HG03342 (cell line): ENCODE results near the gene VCP.

Experiments
- ATAC-seq: cut with Tn5 transposase; IDR thresholded peaks from one replicate; pipeline ENCODE4 v1.9.1; 2021; ENCODE audit warnings: mild to moderate bottlenecking, moderate library complexity; ENCODE audit not compliant: unreplicated experiment

The VCP gene

GRCh38 chr9:35072461-35073278 lies at the start of gene VCP:
VCP (minus strand) TSS chr9:35072625; CDS start chr9:35072353, 272 bp downstream.
- ATAC-seq = peak; percentile 83

DNA sequence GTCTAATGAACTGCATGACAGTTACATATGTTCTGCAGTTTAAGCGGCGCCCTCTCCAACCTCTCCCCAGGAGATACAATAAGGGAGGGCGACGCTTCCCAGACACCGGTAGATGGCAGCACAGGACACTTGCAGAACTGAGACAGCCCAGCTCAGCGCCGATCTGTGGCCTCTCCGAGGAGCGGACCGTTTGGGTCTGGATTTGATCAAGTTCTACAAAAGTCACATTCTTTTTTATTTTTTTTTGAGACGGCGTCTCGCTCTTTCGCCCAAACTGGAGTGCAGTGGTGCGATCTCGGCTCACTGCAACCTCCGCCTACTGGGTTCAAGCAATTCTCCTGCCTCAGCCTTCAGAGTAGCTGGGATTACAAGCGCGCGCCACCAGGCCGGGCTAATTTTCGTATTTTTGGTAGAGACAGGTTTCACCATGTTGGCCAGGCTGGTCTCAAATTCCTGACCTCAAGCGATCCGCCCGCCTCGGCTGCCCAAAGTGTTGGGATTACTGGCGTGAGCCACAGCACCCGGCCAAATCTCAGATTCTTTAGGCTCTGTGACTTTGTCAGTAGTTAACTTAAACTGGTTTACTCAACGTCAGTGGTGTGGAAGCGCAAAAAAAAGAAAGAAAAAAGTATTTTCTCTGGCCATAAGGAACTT lies 44.6 kb upstream of the VCP start:
- ATAC-seq = peak; percentile 46

GRCh38 chr9:35116539-35116897 lies 44.1 kb upstream of the VCP start:
- ATAC-seq = peak; percentile 0

DNA sequence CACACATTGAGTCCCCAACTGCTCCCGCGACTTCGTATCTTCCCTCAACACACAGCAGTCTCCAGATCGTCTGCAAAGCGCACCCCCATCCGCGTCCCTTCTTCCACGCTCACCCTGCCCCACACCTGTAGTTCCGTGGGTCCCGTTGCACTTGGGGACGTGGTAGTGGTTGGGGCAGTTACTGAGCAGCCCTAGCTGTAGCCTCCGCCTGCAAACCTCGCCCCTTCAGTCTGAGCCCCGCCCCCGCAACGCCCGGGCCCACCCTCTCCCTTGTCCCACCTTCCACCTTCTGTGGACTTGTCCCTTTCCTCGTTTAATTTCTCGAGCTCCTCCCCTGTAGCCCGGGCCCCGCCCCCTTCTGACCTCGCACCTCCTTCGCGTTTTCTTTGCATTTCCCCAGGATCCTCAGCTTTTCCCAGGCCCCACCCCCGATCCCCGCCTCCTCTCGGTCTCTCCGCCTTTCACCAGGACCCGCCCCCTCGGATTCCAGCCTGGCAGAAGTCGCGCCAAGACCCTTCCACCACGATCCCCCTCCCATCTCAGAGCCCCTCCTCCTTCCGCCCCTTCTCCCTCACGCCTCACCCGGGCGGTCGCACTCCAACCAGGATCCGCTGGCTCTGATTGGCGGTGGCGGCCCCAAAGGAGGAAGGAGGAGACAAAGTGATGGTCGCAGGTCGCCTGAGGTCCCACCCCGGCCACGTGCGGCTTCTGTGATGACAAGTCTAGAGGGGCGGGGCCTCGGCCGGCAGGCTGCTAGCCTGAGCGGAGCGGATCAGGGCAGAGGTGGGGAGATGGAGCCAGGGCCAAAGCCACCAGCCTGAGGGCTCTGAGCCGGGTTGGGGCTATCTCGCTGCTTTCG lies 43.5 kb upstream of the VCP start, which contains the start of gene ATOSB:
Gene ATOSB (minus strand): TSS at position 183 of the 859 bp plus-strand sequence. CDS start 7,588 bp downstream, outside the sequence.
- ATAC-seq = peak; percentile 54

GRCh38 chr9:35114840-35115628 lies 42.6 kb upstream of the VCP start:
- ATAC-seq = no peak

- ATAC-seq = peak; percentile 15
These were observed 41.9 kb upstream of the VCP start for GRCh38 chr9:35114113-35114839.

GRCh38 chr9:35112257-35113020 lies 40.0 kb upstream of the VCP start:
- no peak for ATAC-seq

GRCh38 chr9:35111001-35111933 lies 38.8 kb upstream of the VCP start:
- peak; percentile 71 for ATAC-seq

GRCh38 chr9:35110327-35110761 lies 37.9 kb upstream of the VCP start:
- ATAC-seq = no peak

DNA sequence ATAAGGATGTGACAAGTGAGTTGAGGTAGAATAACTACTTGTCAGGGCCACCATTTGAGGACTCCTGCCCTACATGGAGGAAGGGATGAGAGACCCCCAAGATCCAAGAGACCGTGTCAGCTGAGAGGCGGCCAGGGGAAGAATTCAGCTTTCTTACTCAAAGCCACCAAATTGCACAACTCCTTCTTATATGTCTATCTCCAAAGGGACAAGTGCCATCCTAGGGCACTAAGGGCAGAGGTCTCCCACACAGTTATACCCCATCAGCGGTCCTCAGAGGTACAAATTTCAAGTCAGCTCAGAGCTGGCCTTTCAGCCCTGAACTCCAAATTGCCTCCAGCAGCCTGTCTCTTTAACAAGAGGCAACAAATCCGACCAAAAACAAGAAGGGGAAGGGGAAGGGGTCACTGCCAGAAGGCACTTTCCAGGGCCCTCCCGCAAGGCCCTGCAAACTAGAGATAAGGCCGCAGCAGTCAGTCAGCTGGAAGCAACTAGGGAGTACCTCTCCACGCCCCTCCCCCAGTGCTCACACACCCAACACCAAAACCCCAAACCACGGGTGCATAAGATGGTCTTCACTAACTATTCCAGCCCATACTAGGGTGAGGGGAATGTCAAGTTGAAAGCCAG lies 36.6 kb upstream of the VCP start:
- no peak for ATAC-seq

DNA sequence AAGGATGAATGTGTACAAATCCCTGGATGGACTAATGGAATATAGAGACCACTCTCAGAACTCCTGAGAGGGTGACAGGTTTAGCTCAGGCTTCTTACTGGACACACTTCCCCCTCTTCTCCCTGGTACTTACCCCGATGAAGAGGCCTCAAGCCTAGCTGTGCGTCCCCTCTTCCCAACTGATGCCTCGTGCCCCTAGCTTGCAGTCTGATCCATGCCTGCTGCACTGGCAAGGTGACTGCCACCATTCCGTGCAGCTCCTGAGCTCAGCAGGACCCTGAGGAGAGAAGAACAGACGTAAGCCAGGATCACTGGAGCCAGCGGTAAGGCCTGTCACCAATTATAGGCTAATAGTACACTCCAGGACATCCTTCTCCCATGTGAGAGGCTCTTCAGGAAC lies 36.0 kb upstream of the VCP start:
- ATAC-seq = no peak

DNA sequence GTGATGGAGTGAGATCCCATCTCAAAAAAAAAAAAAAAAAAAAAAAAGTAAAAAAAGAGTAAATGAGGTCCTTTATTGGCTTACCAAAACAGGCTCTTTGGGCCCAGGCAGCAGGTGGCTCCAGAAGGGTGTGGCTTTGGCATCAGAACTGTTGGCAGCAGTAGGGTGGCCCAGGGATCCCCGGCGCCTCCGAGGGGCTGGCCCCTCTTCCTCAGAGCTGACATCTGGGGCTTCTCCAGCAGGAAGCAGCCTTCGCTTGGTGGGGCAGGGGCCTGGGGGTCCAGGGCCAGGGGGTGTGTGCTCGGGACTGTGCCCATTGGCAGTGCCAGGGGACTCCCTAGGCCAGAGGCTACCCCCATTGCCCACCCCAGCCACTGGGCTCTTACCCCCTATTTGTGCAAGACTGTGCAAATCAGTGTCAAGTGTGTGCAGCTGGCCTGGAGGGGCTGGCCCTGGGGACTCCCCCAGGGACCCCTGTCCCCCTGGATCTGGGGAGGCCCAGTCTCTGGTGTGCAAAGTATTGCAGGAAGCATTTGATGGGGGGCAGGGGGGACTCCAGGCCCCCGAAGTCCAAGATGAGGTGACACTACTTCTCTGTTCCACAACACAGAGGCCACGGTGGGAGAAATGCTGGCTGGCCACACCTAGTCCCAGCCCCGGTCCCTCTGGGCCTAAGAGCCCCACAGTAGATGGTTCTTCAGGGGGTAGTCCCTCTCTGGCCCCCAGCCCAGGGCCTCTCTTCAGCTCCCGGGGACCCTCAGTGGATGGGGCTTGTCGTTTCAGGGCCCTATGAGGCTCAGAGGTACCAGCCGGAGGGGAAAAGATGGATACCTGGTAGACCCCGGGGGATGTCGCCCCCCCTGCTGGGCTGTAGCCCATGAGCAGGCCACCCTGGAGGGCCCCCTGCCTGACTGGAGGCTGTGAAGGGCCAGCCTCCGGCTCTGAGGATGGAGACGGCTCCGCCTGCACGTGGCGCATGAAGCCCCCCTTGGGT lies 35.2 kb upstream of the VCP start:
- ATAC-seq = no peak

DNA sequence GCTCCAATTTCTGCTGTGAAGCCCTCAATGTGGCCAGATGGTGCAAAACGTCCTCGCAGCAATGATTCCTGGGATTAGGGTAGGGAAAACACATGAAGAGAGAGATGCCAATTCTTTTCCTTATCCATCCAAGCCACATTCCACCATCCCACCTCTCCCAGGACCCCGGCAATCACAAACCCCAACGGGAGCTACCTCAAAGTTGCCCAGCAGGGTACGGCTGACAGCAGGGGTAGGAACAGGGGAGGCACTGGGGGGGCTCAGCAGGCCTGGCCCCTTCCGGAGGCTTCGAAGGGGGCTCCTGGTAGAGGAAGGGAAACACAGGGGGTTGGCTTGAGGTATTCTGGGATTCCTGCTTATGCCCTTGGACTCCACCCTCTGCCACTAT lies 33.9 kb upstream of the VCP start:
- ATAC-seq = no peak

- ATAC-seq = no peak
These were observed 33.3 kb upstream of the VCP start for GRCh38 chr9:35105571-35106342.

DNA sequence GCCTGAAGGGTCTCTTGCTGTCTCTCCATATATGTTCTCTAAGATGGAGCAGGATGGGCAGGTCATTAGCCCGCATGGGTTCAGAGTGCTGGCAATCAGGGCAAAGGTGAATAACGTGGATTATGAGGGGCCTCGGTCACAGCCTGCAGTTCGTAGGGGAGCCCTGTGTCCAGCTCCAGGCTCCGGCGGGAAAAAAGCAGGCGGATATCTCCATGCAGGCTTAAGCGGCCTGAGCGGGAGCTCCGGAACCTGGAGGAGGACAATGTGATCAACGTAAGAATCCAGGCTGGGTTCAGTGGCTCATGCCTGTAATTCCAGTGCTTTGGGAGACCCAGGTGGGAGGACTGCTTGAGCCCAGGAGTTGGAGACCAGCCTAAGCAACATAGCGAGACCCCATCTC lies 32.7 kb upstream of the VCP start:
- ATAC-seq = no peak

DNA sequence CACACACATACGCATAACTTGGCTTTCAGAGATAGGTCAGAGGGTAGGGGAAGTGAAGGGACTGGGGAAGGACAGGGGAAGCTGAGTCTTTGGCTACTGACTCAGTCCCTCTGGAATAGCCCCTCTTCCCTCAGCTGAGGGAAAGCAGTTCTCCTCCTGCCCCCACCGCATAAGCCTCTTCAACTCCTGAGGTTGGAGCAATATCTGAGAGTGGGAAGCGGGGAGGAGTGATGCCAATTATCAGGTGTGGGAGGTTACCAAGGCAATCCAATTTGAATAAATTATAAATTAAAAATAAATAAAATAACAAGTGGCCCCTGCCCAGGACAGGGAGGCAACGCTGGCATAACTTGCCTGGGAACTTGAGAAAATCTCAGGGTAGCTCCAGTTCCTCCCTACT lies 32.2 kb upstream of the VCP start:
- no peak for ATAC-seq
